Sigmoid colon (tissue), 4 donors: ENCODE results near the gene TLDC2.

ENCODE experiments used
- EP300 ChIP-seq, 4 donors: sonication (generic); formaldehyde crosslinking; IDR thresholded peaks; one replicate each; pipeline ENCODE4 v1.6.1; 2017; ENCODE audit warnings: antibody characterized with exemption in 4 of 4
- POLR2A ChIP-seq, 2 donors: fragments of 450-650 bp; IDR thresholded peaks; one replicate each; pipeline ENCODE4 v1.6.1; 2016; ENCODE audit warnings: antibody characterized with exemption in 2 of 2, mild to moderate bottlenecking in 2 of 2, moderate library complexity in 2 of 2
- TF ChIP-seq, protein P1 (sequence below), 4 experiments: fragments of 450-650 bp in 3 of 4; fragments of 200-600 bp in 1 of 4; IDR thresholded peaks; one replicate each; pipeline ENCODE4 v1.5.1; 2016 to 2019; ENCODE audit warnings: antibody characterized with exemption in 4 of 4, mild to moderate bottlenecking in 3 of 4, moderate library complexity in 2 of 4

DNA sequence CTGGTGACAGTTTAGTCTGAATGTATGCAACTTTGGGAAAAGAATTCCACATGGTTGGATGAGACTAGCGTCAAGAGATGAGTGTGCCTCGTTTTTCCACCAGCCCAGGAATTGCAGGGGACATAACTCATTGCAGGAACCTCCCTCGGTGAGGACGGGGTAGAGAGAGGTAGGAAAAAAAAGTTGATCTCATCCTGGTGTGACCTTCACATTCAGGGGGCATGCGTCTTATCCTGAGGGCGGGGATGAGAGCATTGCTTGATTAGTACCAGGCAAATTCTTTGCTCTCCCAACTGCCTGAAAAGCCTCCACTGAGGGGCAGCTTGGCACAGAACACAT is 11.8 kb downstream of the TLDC2 start:
- TF ChIP-seq POLR2A (IDR thresholded peaks at IDR 0.05) (no peak), EP300 (IDR thresholded peaks at IDR 0.05) (no peak)
- TF ChIP-seq, protein P1, sequence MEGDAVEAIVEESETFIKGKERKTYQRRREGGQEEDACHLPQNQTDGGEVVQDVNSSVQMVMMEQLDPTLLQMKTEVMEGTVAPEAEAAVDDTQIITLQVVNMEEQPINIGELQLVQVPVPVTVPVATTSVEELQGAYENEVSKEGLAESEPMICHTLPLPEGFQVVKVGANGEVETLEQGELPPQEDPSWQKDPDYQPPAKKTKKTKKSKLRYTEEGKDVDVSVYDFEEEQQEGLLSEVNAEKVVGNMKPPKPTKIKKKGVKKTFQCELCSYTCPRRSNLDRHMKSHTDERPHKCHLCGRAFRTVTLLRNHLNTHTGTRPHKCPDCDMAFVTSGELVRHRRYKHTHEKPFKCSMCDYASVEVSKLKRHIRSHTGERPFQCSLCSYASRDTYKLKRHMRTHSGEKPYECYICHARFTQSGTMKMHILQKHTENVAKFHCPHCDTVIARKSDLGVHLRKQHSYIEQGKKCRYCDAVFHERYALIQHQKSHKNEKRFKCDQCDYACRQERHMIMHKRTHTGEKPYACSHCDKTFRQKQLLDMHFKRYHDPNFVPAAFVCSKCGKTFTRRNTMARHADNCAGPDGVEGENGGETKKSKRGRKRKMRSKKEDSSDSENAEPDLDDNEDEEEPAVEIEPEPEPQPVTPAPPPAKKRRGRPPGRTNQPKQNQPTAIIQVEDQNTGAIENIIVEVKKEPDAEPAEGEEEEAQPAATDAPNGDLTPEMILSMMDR (IDR thresholded peaks at IDR 0.05) = no peak
